ENCODE data around the gene RNASE4. TPM values are rescaled to one million over a fixed set of nuclear protein-coding genes. Genes with fewer than 3 reads are reported as not detected.

The RNASE4 gene
- total RNA-seq, 1 experiment from 2014 or later: 3.9 TPM

- ChIA-PET CTCF (no interaction called here), POLR2A (no interaction called here), RAD21 (ENCODE audit: low non-redundant PET in 1 of 2, low total read pairs in 2 of 2, uncharacterized antibody in 2 of 2, unreplicated experiment in 2 of 2) (no interaction called here)
- intact Hi-C loops (cut with micrococcal nuclease): no loop called here
- Histone ChIP-seq H3K9ac (ENCODE audit: low read length) (no peak overlapping the region), H3K9me3 (ENCODE audit: control insufficient read depth in 1 of 2, insufficient read depth in 1 of 2, low read depth in 1 of 2, low read length in 2 of 2) (no peaks in the 10 kb centered on the region), H2AFZ (ENCODE audit: low read depth, low read length, poor library complexity, severe bottlenecking) (no peak overlapping the region), H3K27me3 (ENCODE audit: insufficient read depth, low read length) (no peaks in the 10 kb centered on the region), H3K9me2 (ENCODE audit: insufficient read depth) (no peaks in the 10 kb centered on the region), H3K4me3 (replicated peaks in 1 of 2; ENCODE audit: low read depth in 1 of 2, low read length in 2 of 2) (no peak overlapping the region), H3K4me1 (ENCODE audit: control insufficient read depth in 1 of 2, insufficient read depth in 2 of 2, low read length in 2 of 2) (no peaks in the 10 kb centered on the region), H4K20me1 (ENCODE audit: insufficient read depth) (no peaks in the 10 kb centered on the region), H3K36me3 (ENCODE audit: control insufficient read depth in 1 of 2, insufficient read depth in 2 of 2, low read length in 2 of 2) (no peaks in the 10 kb centered on the region), H3K4me2 (ENCODE audit: low read length) (no peak overlapping the region), H3K27ac (ENCODE audit: low read depth, low read length) (no peak overlapping the region), H3K79me2 (ENCODE audit: insufficient read depth, low read length) (no peaks in the 10 kb centered on the region)
- TF ChIP-seq TCF7L2 (IDR thresholded peaks at IDR 0.05; ENCODE audit: borderline replicate concordance, extremely low read depth, insufficient read depth, insufficient read length) (no peak), YY1 (IDR thresholded peaks at IDR 0.05; ENCODE audit: extremely low read depth, insufficient replicate concordance, low read depth, low read length) (no peak), MAX (IDR thresholded peaks at IDR 0.05) (no peak), ATF3 (IDR thresholded peaks at IDR 0.05) (no peak), SP1 (IDR thresholded peaks at IDR 0.05; ENCODE audit: low read depth) (no peak), CEBPB (IDR thresholded peaks at IDR 0.05; ENCODE audit: low read depth) (no peak), EZH2 (IDR thresholded peaks at IDR 0.05) (no peak), EGR1 (IDR thresholded peaks at IDR 0.05; ENCODE audit: low read depth) (no peak), ELF1 (IDR thresholded peaks at IDR 0.05; ENCODE audit: borderline replicate concordance, low read depth) (no peak), ZFX (IDR thresholded peaks at IDR 0.05) (no peak), REST (IDR thresholded peaks at IDR 0.05; ENCODE audit: low read depth) (no peak), CBX3 (IDR thresholded peaks at IDR 0.05; ENCODE audit: low read depth) (no peak), SRF (IDR thresholded peaks at IDR 0.05; ENCODE audit: low read depth) (no peak), RAD21 (IDR thresholded peaks at IDR 0.05; ENCODE audit: low read depth) (no peak), ZNF274 (IDR thresholded peaks at IDR 0.05; ENCODE audit: low read depth, low read length) (no peak), CTCF (IDR thresholded peaks at IDR 0.05 in 2 of 3, conservative IDR thresholded peaks at IDR 0.05 in 1 of 3; ENCODE audit: borderline replicate concordance in 1 of 3, insufficient read depth in 1 of 3, low read depth in 2 of 3, low read length in 2 of 3) (no peak), POLR2A (IDR thresholded peaks at IDR 0.05; ENCODE audit: borderline replicate concordance, extremely low read depth, insufficient read depth, insufficient read length) (no peak), ZBTB33 (IDR thresholded peaks at IDR 0.05; ENCODE audit: extremely low read depth, insufficient replicate concordance, low read length) (no peak), EZH2phosphoT487 (IDR thresholded peaks at IDR 0.05; ENCODE audit: borderline replicate concordance) (no peak)
- ATAC-seq (no peak), DNase-seq (ENCODE audit: low read depth, low spot score) (no peak)
- BruUV-seq (replicated peaks): no TSS peak
Measured at GRCh38 chr14:20742132-20742531, 57.8 kb downstream of the RNASE4 start.
